GM12878 (cell line): ENCODE results near the gene TMED10. TPM values are rescaled to one million over a fixed set of nuclear protein-coding genes. Genes with fewer than 3 reads are reported as not detected.

ENCODE experiments used
- ATAC-seq: fragments of 200-7000 bp; cut with Tn5 transposase; 3 replicates; pipeline ENCODE4 v1.9.1; 2020; ENCODE audit warnings: mild to moderate bottlenecking, moderate library complexity
- BruUV-seq: library from RNA; stranded (reverse); fragments of 400-500 nt; replicated peaks from 2 replicates; lab custom pipeline; 2021; lab: Mats Ljungman, UMichigan
- CTCF ChIA-PET: fragments of 300-600 bp; sonication (Branson Sonifier 250); formaldehyde crosslinking; extraction: SDS; loops from one replicate; lab custom pipeline; 2021; ENCODE audit warnings: inconsistent platforms; lab: Yijun Ruan, JAX
- POLR2A ChIA-PET: fragments of 350-600 bp; formaldehyde crosslinking; extraction: SDS; loops from one replicate; lab custom pipeline; 2021; ENCODE audit warnings: inconsistent platforms; lab: Charles Lee
- RAD21 ChIA-PET: fragments of 300-600 bp; sonication (Branson Sonifier 250); formaldehyde crosslinking; loops from one replicate; lab custom pipeline; 2023; ENCODE audit warnings: antibody characterized with exemption; ENCODE audit not compliant: unreplicated experiment; lab: Charles Lee
- SMC1A ChIA-PET: fragments of 300-600 bp; sonication (Branson Sonifier 250); formaldehyde crosslinking; loops from one replicate; lab custom pipeline; 2023; ENCODE audit not compliant: unreplicated experiment, uncharacterized antibody; lab: Charles Lee
- DNase-seq: peaks from one replicate; pipeline ENCODE4 v3.0.0-alpha.2; 2011; ENCODE audit warnings: low read depth, low spot score
- FAIRE-seq: peaks from 3 replicates; lab custom pipeline; 2011; peaks lifted over from hg19 to GRCh38; lab: Jason Lieb, UNC
- H2AFZ ChIP-seq: 2 replicates; pipeline ENCODE4 v1.6.0; 2011; ENCODE audit warnings: low read depth, low read length, control low read depth; ENCODE audit not compliant: control insufficient read depth
- H3K27ac ChIP-seq: 2 replicates; pipeline ENCODE4 v1.5.1; 2011; ENCODE audit warnings: control low read depth; ENCODE audit not compliant: control insufficient read depth, insufficient read depth
- H3K27me3 ChIP-seq, 2 experiments: replicated peaks in 1 of 2; 2 replicates each; pipeline versions ENCODE4 v1.6.0 to v1.6.1; 2011; ENCODE audit warnings: low read length in 1 of 2; ENCODE audit not compliant: control insufficient read depth in 2 of 2, insufficient read depth in 2 of 2
- H3K36me3 ChIP-seq, 2 experiments: 2 replicates each; pipeline ENCODE4 v1.5.1; 2011; ENCODE audit warnings: low read length in 1 of 2; ENCODE audit not compliant: control insufficient read depth in 2 of 2, insufficient read depth in 2 of 2
- H3K4me1 ChIP-seq: 2 replicates; pipeline ENCODE4 v1.6.1; 2011; ENCODE audit warnings: mild to moderate bottlenecking, low read length, moderate library complexity, mixed read lengths; ENCODE audit not compliant: control insufficient read depth, insufficient read depth
- H3K4me2 ChIP-seq: 2 replicates; pipeline ENCODE4 v1.6.0; 2011; ENCODE audit warnings: control low read depth; ENCODE audit not compliant: control insufficient read depth, insufficient read depth
- H3K4me3 ChIP-seq: fragments of 200-600 bp; sonication (generic); 2 replicates; pipeline ENCODE4 v1.5.1; 2016
- H3K79me2 ChIP-seq: 2 replicates; pipeline ENCODE4 v1.6.0; 2011; ENCODE audit warnings: low read length; ENCODE audit not compliant: control insufficient read depth, insufficient read depth
- H3K9ac ChIP-seq: 2 replicates; pipeline ENCODE4 v1.8.0; 2011; ENCODE audit warnings: low read length, control low read depth, mixed read lengths; ENCODE audit not compliant: control insufficient read depth, insufficient read depth
- H3K9me3 ChIP-seq: replicated peaks from 3 replicates; pipeline ENCODE4 v1.5.1; 2011; ENCODE audit warnings: mild to moderate bottlenecking, low read length; ENCODE audit not compliant: control insufficient read depth, insufficient read depth
- H4K20me1 ChIP-seq: 2 replicates; pipeline ENCODE4 v1.6.0; 2011; ENCODE audit not compliant: control insufficient read depth, insufficient read depth
- ATF3 ChIP-seq: IDR thresholded peaks from 2 replicates; pipeline ENCODE4 v1.6.1; 2011; ENCODE audit warnings: low read depth, mild to moderate bottlenecking, low read length, moderate library complexity, borderline replicate concordance; ENCODE audit errors: extremely low read depth
- CBFB ChIP-seq: IDR thresholded peaks from 2 replicates; pipeline ENCODE4 v1.6.1; 2016; ENCODE audit warnings: antibody characterized with exemption, low read depth
- CEBPB ChIP-seq, 2 experiments: fragments of 150-350 bp in 1 of 2; IDR thresholded peaks; 2 replicates each; pipeline ENCODE4 v1.6.1; 2012 to 2014; ENCODE audit warnings: low read depth in 2 of 2, low read length in 2 of 2, borderline replicate concordance in 1 of 2, inconsistent platforms in 1 of 2
- CREB1 ChIP-seq: IDR thresholded peaks from 2 replicates; pipeline ENCODE4 v1.6.1; 2012; ENCODE audit warnings: low read depth, mild to moderate bottlenecking, inconsistent platforms
- CREM ChIP-seq: IDR thresholded peaks from 2 replicates; pipeline ENCODE4 v1.6.1; 2014; ENCODE audit warnings: antibody characterized with exemption, low read depth
- FOXM1 ChIP-seq: IDR thresholded peaks from 2 replicates; pipeline ENCODE4 v1.6.1; 2012; ENCODE audit warnings: low read depth, mild to moderate bottlenecking, inconsistent platforms, low read length, moderate library complexity
- GABPA ChIP-seq: IDR thresholded peaks from 2 replicates; pipeline ENCODE4 v1.6.1; 2014; ENCODE audit warnings: antibody characterized with exemption, low read depth, mild to moderate bottlenecking, inconsistent platforms
- GATAD2B ChIP-seq: fragments of 450-650 bp; conservative IDR thresholded peaks from 2 replicates; pipeline ENCODE4 v1.6.1; 2017; ENCODE audit warnings: low read depth, mild to moderate bottlenecking, moderate library complexity
- HCFC1 ChIP-seq: fragments of 150-350 bp; IDR thresholded peaks from 2 replicates; pipeline ENCODE4 v1.6.1; 2014; ENCODE audit warnings: low read length
- IRF3 ChIP-seq: fragments of 450-650 bp; IDR thresholded peaks from 2 replicates; pipeline ENCODE4 v1.6.1; 2014; ENCODE audit warnings: mild to moderate bottlenecking
- MTA3 ChIP-seq: IDR thresholded peaks from 2 replicates; pipeline ENCODE4 v1.6.1; 2012; ENCODE audit warnings: low read length, inconsistent platforms, borderline replicate concordance
- MXI1 ChIP-seq: fragments of 150-350 bp; IDR thresholded peaks from 2 replicates; pipeline ENCODE4 v1.6.1; 2011; ENCODE audit warnings: low read depth, mild to moderate bottlenecking, inconsistent platforms, low read length, improper control_type of control experiment
- NR2C1 ChIP-seq: fragments of 450-650 bp; IDR thresholded peaks from 2 replicates; pipeline ENCODE4 v1.6.1; 2017; ENCODE audit warnings: antibody characterized with exemption, mild to moderate bottlenecking, moderate library complexity
- PAX8 ChIP-seq: fragments of 450-650 bp; IDR thresholded peaks from 2 replicates; pipeline ENCODE4 v1.6.1; 2017; ENCODE audit warnings: mild to moderate bottlenecking, moderate library complexity
- POLR2A ChIP-seq: IDR thresholded peaks from 2 replicates; pipeline ENCODE4 v1.6.1; 2011; ENCODE audit warnings: low read depth, mild to moderate bottlenecking, low read length
- RAD21 ChIP-seq: IDR thresholded peaks from 2 replicates; pipeline ENCODE4 v1.6.1; 2011; ENCODE audit warnings: mild to moderate bottlenecking, low read depth, low read length, moderate library complexity; ENCODE audit not compliant: insufficient read depth
- SMAD5 ChIP-seq: IDR thresholded peaks from 2 replicates; pipeline ENCODE4 v1.6.1; 2016; ENCODE audit warnings: antibody characterized with exemption, low read depth
- TAF1 ChIP-seq: IDR thresholded peaks from 2 replicates; pipeline ENCODE4 v1.6.1; 2011; ENCODE audit warnings: mild to moderate bottlenecking, low read depth, low read length, borderline replicate concordance
- TCF7 ChIP-seq: IDR thresholded peaks from 2 replicates; pipeline ENCODE4 v1.6.1; 2014; ENCODE audit warnings: antibody characterized with exemption, borderline replicate concordance
- ZSCAN29 ChIP-seq: fragments of 450-650 bp; IDR thresholded peaks from 2 replicates; pipeline ENCODE4 v1.6.1; 2017; ENCODE audit warnings: mild to moderate bottlenecking, moderate library complexity
- WGBS: methylation state at CpG from one replicate; pipeline ENCODE4 v1.1.6; 2016; ENCODE audit warnings: low lambda C conversion rate; ENCODE audit not compliant: insufficient replicate concordance, insufficient coverage; ENCODE audit errors: missing lambda C conversion rate; 5-methylcytosine and 5-hydroxymethylcytosine counted together
- in situ Hi-C: fragments of 300-500 bp; cut with MboI; formaldehyde crosslinking; loops from 9 replicates; pipeline ENCODE4 v1.14.3; 2018; ENCODE audit warnings: mixed read lengths
- intact Hi-C: fragments of 100-400 bp; cut with micrococcal nuclease; formaldehyde crosslinking; loops from one replicate; pipeline ENCODE4 v1.14.2; 2022; ENCODE audit not compliant: unreplicated experiment
- polyA plus RNA-seq, 11 experiments: library from polyadenylated mRNA; depleted of rRNA in 4 of 11; unstranded in 6 of 11; stranded (reverse) in 5 of 11; fragments of >200 nt; fragmentation: Nextera tagmentation in 4 of 11; fragmentation: Illumina TruSeq in 1 of 11; extraction: Ambion mirVana in 4 of 11; extraction: Trizol in 1 of 11; gene quantifications; 1 replicate in 1 of 11; 2 replicates in 10 of 11; pipeline versions ENCODE4 v1.2.1 to v1.2.3, GENCODE V29; 2011 to 2016; ENCODE audit warnings: inconsistent platforms in 2 of 11, missing spikeins in 2 of 11, low read depth in 1 of 11
- total RNA-seq, 4 experiments: library from RNA; depleted of rRNA in 3 of 4; stranded (reverse); fragments of >200 nt in 3 of 4; fragmentation: Illumina TruSeq in 1 of 4; extraction: Trizol in 1 of 4; gene quantifications; 2 replicates each; pipeline versions ENCODE4 v1.2.1 to v1.2.3, GENCODE V29; 2013 to 2021

Gene TMED10
- total and polyA plus RNA-seq, 10 of the 15 experiments (the other 5 are each of a cell fraction or from before 2014, with no cell fraction given) = 99.8 to 270 (median 180) TPM

- H3K4me1 ChIP-seq = peaks cover 25% of the 10 kb centered on the region
- no peaks in the 10 kb centered on the region for H3K79me2 ChIP-seq
- no peaks in the 10 kb centered on the region for H3K27me3 ChIP-seq
- ATAC-seq (no peak), FAIRE-seq (no peak), DNase-seq (no peak)
- ChIA-PET RAD21 (interaction anchor here (0.7 kb wide), 1 partner anchor 66 kb away, joined by 3 read pairs; no protein-coding TSS in a partner anchor), SMC1A (interaction anchor here (1.2 kb wide), 2 partner anchors 61 to 78 kb away, joined by 4 to 5 read pairs; no protein-coding TSS in a partner anchor), POLR2A (interaction anchor here (0.7 to 0.8 kb wide), 2 partner anchors 14 to 18 kb away, joined by 3 read pairs; no protein-coding TSS in a partner anchor), CTCF (interaction anchor here (1.0 kb wide), 1 partner anchor 50 kb away, joined by 3 read pairs; no protein-coding TSS in a partner anchor)
- peak overlapping the region; percentile 34; the same call in 1 of the 2 replicates for H3K4me2 ChIP-seq
- no peaks in the 10 kb centered on the region for H3K36me3 ChIP-seq
- intact Hi-C loops (no loop called here), in situ Hi-C loops (no loop called here)
- 97% methylated on average over 4 of the region's 4 CpGs for WGBS
- H4K20me1 ChIP-seq = no peaks in the 10 kb centered on the region
- H2AFZ ChIP-seq = no peak overlapping the region
- BruUV-seq = no TSS peak
- no peak overlapping the region for H3K27ac ChIP-seq
- no peak overlapping the region for H3K9ac ChIP-seq
- TF ChIP-seq MTA3 (no peak), ZSCAN29 (no peak), NR2C1 (no peak), TCF7 (no peak), HCFC1 (no peak), IRF3 (no peak), CREM (no peak), TAF1 (no peak), FOXM1 (no peak), ATF3 (no peak), SMAD5 (no peak), CBFB (no peak), CREB1 (no peak), GATAD2B (no peak), POLR2A (no peak), CEBPB (IDR thresholded peaks at IDR 0.05; ENCODE audit: borderline replicate concordance in 1 of 2, low read depth in 2 of 2, low read length in 2 of 2) (no peak), RAD21 (no peak), PAX8 (no peak), MXI1 (no peak), GABPA (no peak)
- no peaks in the 10 kb centered on the region for H3K9me3 ChIP-seq
- no peak overlapping the region for H3K4me3 ChIP-seq
Measured at GRCh38 chr14:75188086-75188485, 11.7 kb upstream of the TMED10 start.
